Measurements from ENCODE around the gene LRRC3.

- TF ChIP-seq, protein P1, sequence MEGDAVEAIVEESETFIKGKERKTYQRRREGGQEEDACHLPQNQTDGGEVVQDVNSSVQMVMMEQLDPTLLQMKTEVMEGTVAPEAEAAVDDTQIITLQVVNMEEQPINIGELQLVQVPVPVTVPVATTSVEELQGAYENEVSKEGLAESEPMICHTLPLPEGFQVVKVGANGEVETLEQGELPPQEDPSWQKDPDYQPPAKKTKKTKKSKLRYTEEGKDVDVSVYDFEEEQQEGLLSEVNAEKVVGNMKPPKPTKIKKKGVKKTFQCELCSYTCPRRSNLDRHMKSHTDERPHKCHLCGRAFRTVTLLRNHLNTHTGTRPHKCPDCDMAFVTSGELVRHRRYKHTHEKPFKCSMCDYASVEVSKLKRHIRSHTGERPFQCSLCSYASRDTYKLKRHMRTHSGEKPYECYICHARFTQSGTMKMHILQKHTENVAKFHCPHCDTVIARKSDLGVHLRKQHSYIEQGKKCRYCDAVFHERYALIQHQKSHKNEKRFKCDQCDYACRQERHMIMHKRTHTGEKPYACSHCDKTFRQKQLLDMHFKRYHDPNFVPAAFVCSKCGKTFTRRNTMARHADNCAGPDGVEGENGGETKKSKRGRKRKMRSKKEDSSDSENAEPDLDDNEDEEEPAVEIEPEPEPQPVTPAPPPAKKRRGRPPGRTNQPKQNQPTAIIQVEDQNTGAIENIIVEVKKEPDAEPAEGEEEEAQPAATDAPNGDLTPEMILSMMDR (IDR thresholded peaks at IDR 0.05; ENCODE audit: low read length): no peak
- TF ChIP-seq EZH2 (IDR thresholded peaks at IDR 0.05; ENCODE audit: borderline replicate concordance, low read length): no peak
These were observed 40.6 kb downstream of the LRRC3 start for GRCh38 chr21:44495611-44496563.
